GM12801 (cell line): Measurements from ENCODE around the gene SPATA31D3.

Experiments used
- TF ChIP-seq, protein P1 (sequence below): IDR thresholded peaks from one replicate; pipeline ENCODE4 v1.5.1; 2011; ENCODE audit warnings: control low read depth; ENCODE audit not compliant: insufficient read length; ENCODE audit errors: extremely low read depth

SPATA31D3 gene

GRCh38 chr9:81969971-81970370 is 26.7 kb downstream of the SPATA31D3 start:
- TF ChIP-seq, protein P1, sequence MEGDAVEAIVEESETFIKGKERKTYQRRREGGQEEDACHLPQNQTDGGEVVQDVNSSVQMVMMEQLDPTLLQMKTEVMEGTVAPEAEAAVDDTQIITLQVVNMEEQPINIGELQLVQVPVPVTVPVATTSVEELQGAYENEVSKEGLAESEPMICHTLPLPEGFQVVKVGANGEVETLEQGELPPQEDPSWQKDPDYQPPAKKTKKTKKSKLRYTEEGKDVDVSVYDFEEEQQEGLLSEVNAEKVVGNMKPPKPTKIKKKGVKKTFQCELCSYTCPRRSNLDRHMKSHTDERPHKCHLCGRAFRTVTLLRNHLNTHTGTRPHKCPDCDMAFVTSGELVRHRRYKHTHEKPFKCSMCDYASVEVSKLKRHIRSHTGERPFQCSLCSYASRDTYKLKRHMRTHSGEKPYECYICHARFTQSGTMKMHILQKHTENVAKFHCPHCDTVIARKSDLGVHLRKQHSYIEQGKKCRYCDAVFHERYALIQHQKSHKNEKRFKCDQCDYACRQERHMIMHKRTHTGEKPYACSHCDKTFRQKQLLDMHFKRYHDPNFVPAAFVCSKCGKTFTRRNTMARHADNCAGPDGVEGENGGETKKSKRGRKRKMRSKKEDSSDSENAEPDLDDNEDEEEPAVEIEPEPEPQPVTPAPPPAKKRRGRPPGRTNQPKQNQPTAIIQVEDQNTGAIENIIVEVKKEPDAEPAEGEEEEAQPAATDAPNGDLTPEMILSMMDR, result no peak

DNA sequence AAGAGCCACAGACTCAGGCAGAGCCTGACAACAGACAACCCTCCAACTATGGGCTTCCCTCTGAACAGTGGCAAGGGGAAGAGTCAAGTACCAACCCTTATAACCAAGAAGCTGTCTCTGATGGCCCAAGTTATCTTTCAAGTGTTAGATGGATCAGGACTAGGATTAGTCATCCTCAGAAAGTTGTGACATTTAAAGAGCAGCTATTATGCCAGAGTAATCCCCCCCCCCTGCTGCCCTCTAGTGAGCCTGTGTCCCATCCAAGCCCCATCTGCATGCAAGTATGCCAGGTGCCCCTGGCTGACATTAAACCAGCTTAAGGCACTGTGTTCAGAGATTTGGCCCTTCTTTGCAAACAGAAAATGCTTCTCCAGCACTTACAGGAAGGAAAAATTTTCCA is 28.4 kb downstream of the SPATA31D3 start:
- TF ChIP-seq, protein P1, result no peak

GRCh38 chr9:81974764-81975163 is 31.5 kb downstream of the SPATA31D3 start:
- TF ChIP-seq, protein P1, result no peak

DNA sequence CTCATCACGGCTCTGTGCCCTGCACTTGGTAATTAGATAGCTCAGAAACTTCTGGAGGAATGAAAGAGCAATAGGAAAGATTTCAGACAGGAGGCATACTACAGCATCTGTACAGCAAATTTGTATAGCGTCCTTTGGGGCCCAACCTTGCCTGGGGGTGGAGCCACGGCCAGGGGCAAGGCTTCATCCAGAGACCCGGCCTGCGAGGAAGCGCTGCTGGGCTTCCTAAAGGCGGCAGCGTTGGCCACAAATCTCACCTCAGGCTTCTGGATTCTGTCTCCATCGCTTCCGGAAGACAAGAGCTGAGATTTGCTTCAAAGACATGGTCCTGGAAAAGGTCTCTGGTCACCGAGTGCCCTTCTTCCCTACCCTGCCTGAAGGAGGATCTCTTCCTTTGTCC is 33.1 kb downstream of the SPATA31D3 start:
- TF ChIP-seq, protein P1, result no peak

DNA sequence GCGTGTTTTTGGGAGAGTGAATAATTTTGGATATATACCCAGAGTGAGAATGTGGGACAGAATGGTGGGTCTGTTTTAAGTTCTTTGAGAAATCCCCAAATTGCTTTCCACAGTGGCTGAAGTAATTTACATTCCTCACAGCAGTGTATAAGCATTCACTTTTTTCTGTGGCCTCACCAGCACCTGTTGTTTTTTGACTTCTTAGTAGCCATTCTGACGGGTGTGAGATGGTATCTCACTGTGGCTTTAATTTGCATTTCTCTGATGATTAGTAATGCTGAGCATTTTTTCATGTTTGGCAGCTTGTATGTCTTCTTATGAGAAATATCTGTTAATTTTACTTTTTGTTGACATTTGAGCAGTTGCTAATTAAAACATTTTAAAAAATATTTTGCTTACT is 35.9 kb downstream of the SPATA31D3 start:
- TF ChIP-seq, protein P1, result no peak

GRCh38 chr9:81980568-81980967 is 37.3 kb downstream of the SPATA31D3 start:
- TF ChIP-seq, protein P1, result no peak

- TF ChIP-seq, protein P1, result no peak
Measured at GRCh38 chr9:81981883-81982282, 38.6 kb downstream of the SPATA31D3 start.

DNA sequence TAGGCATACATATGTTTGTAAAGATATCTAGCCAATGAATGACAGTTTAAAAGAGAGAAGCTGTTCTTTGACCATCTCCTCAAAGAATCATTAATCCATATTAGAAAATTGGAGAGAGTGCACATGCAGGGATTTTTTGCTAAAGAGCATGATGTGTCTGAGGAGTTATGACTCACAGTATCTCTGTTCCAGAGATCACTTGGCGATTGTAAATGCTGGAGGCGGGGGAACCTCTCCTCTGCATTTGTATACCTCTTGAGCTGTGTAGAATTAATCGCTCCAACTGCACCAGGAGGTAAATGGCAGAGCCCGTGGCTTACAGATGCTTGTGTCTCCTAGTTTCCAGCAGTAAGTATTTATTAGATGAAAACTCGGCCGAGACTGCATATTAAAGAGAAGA is 41.6 kb downstream of the SPATA31D3 start:
- TF ChIP-seq, protein P1, result no peak
